ENCODE results near the gene FAM3D. TPM values are rescaled to one million over a fixed set of nuclear protein-coding genes. Genes with fewer than 3 reads are reported as not detected.

FAM3D gene
- polyA plus RNA-seq, 1 of the 3 experiments (the other 2 are of a cell fraction), result not detected

DNA sequence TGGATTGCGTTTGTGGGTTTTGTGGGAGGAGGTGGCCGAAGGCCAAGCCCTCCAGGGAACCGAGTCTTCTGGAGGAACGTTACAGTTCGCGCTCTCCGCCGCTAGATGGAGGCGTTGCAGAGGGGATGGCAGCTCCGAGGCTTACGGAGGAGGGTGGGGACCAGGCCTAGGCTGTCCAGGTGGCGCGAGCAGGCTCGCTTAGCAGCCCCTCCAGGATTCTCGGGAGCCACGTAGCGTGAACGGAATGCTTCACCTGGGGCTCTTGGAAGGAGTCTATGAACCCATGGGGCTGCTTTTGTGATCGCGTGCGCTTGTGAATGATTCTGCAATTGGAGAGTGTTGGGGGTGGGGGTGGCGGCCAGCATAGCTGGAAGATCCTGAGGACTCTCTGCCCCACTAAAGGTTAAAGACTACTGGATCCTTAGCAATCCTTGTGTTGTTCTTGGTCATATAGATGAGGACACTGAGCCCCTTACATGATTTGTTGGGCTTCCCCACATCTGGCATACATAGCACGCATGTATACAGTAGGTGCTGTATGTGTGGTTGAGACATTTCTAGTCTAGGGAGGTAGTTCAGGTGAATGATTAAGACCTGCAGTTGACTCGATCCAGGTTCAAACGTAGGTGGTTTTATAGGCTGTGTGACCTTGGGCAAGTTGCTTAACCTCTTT is 25.7 kb downstream of the FAM3D start (continued):
- TF ChIP-seq, protein P1, sequence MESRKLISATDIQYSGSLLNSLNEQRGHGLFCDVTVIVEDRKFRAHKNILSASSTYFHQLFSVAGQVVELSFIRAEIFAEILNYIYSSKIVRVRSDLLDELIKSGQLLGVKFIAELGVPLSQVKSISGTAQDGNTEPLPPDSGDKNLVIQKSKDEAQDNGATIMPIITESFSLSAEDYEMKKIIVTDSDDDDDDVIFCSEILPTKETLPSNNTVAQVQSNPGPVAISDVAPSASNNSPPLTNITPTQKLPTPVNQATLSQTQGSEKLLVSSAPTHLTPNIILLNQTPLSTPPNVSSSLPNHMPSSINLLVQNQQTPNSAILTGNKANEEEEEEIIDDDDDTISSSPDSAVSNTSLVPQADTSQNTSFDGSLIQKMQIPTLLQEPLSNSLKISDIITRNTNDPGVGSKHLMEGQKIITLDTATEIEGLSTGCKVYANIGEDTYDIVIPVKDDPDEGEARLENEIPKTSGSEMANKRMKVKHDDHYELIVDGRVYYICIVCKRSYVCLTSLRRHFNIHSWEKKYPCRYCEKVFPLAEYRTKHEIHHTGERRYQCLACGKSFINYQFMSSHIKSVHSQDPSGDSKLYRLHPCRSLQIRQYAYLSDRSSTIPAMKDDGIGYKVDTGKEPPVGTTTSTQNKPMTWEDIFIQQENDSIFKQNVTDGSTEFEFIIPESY (IDR thresholded peaks at IDR 0.05; ENCODE audit: borderline replicate concordance, low read depth), result no peak
- TF ChIP-seq JUND (IDR thresholded peaks at IDR 0.05) (no peak), RAD21 (IDR thresholded peaks at IDR 0.05; ENCODE audit: low read length) (peak; percentile 96), SMC3 (IDR thresholded peaks at IDR 0.05; ENCODE audit: low read depth, low read length) (peak; percentile 79), TAF1 (IDR thresholded peaks at IDR 0.05; ENCODE audit: borderline replicate concordance, low read depth, low read length) (no peak), SIN3A (IDR thresholded peaks at IDR 0.05; ENCODE audit: borderline replicate concordance, low read depth, low read length) (no peak), MAX (IDR thresholded peaks at IDR 0.05; ENCODE audit: low read depth) (no peak), PBX3 (IDR thresholded peaks at IDR 0.05) (no peak)

DNA sequence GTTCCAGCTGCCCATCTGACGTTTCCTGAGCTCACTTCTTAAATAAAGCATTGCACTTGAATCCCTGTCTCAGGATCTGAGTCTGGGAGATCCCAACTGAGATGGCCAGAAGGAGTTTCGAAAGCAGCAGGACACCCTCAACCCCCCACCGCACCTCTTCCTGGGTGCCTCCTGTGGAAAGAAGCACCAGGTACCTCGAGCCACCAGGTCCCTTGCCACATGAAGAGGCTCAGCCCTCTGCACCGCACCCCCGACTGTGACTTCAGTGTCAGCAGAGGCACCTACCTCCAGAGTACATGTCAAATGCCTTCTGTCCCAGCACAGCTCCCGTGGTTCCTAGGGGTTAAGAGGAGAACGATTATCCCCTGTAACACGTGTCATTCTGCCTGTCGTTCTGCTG is 26.7 kb downstream of the FAM3D start:
- POLR2A ChIA-PET, result interaction anchor here (0.7 kb wide), 1 partner anchor 624 kb away, joined by 3 read pairs; no protein-coding TSS in a partner anchor
- CTCF ChIA-PET, result interaction anchor here (0.6 to 7.8 kb wide), 22 partner anchors 9 to 1210 kb away, joined by 3 to 73 read pairs (median 6); no protein-coding TSS in a partner anchor
- no peak for DNase-seq

More for the DNA sequence above, 26.7 kb downstream of the FAM3D start:
- H3K36me3 ChIP-seq (replicated peaks in 1 of 2; ENCODE audit: control insufficient read depth in 1 of 2, insufficient read depth in 2 of 2, low read length in 1 of 2), result no peaks in the 10 kb centered on the region
- H3K4me1 ChIP-seq (ENCODE audit: control insufficient read depth in 1 of 2, insufficient read depth in 2 of 2, low read depth in 1 of 2, low read length in 1 of 2), result peaks cover 0 to 5% of the 10 kb centered on the region in 2 experiments; a peak in 1 of 4 replicates
- no peak overlapping the region for H2AFZ ChIP-seq (ENCODE audit: low read depth)
- no peak overlapping the region for H3K27ac ChIP-seq (ENCODE audit: low read depth in 2 of 2, low read length in 1 of 2)
- no peaks in the 10 kb centered on the region for H3K9me3 ChIP-seq
- no peaks in the 10 kb centered on the region for H3K9me2 ChIP-seq
- no peak overlapping the region for H3K4me2 ChIP-seq
- 91% methylated on average over 7 of the region's 10 CpGs for WGBS (ENCODE audit: low lambda C conversion rate)
- H3F3A ChIP-seq (replicated peaks; ENCODE audit: insufficient read depth), result no peaks in the 10 kb centered on the region
- no peak overlapping the region for H3K9ac ChIP-seq
- H3K79me2 ChIP-seq (ENCODE audit: insufficient read depth), result no peaks in the 10 kb centered on the region
- no peak overlapping the region for H3K4me3 ChIP-seq (ENCODE audit: low read depth in 2 of 2, low read length in 1 of 2)
- H3K27me3 ChIP-seq (ENCODE audit: insufficient read depth), result no peaks in the 10 kb centered on the region
- no peaks in the 10 kb centered on the region for H4K20me1 ChIP-seq (ENCODE audit: insufficient read depth)
- TF ChIP-seq GATA2 (CRISPR knock-in tag; IDR thresholded peaks at IDR 0.05), result no peak
- no peak for TF ChIP-seq RXRA (IDR thresholded peaks at IDR 0.05; ENCODE audit: borderline replicate concordance, low read depth)
- no peak for TF ChIP-seq YY1 (IDR thresholded peaks at IDR 0.05; ENCODE audit: low read depth)
- TF ChIP-seq EP300 (IDR thresholded peaks at IDR 0.05; ENCODE audit: borderline replicate concordance in 1 of 2, low read depth in 1 of 2, low read length in 1 of 2), result no peak
- TF ChIP-seq USF2 (IDR thresholded peaks at IDR 0.05; ENCODE audit: borderline replicate concordance, low read depth, low read length), result no peak
- TF ChIP-seq, protein P2, sequence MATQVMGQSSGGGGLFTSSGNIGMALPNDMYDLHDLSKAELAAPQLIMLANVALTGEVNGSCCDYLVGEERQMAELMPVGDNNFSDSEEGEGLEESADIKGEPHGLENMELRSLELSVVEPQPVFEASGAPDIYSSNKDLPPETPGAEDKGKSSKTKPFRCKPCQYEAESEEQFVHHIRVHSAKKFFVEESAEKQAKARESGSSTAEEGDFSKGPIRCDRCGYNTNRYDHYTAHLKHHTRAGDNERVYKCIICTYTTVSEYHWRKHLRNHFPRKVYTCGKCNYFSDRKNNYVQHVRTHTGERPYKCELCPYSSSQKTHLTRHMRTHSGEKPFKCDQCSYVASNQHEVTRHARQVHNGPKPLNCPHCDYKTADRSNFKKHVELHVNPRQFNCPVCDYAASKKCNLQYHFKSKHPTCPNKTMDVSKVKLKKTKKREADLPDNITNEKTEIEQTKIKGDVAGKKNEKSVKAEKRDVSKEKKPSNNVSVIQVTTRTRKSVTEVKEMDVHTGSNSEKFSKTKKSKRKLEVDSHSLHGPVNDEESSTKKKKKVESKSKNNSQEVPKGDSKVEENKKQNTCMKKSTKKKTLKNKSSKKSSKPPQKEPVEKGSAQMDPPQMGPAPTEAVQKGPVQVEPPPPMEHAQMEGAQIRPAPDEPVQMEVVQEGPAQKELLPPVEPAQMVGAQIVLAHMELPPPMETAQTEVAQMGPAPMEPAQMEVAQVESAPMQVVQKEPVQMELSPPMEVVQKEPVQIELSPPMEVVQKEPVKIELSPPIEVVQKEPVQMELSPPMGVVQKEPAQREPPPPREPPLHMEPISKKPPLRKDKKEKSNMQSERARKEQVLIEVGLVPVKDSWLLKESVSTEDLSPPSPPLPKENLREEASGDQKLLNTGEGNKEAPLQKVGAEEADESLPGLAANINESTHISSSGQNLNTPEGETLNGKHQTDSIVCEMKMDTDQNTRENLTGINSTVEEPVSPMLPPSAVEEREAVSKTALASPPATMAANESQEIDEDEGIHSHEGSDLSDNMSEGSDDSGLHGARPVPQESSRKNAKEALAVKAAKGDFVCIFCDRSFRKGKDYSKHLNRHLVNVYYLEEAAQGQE (IDR thresholded peaks at IDR 0.05; ENCODE audit: low read depth, low read length), result no peak
- TF ChIP-seq FOSL2 (IDR thresholded peaks at IDR 0.05; ENCODE audit: borderline replicate concordance, low read depth), result no peak
- no peak for TF ChIP-seq FOXM1 (IDR thresholded peaks at IDR 0.05; ENCODE audit: low read depth)
- TF ChIP-seq NFIC (IDR thresholded peaks at IDR 0.05; ENCODE audit: borderline replicate concordance), result no peak
- no peak for TF ChIP-seq FOXJ3 (CRISPR knock-in tag; IDR thresholded peaks at IDR 0.05)
- no peak for TF ChIP-seq MAX (IDR thresholded peaks at IDR 0.05; ENCODE audit: low read depth)
- no peak for TF ChIP-seq TEAD4 (IDR thresholded peaks at IDR 0.05; ENCODE audit: borderline replicate concordance, insufficient read depth)

Measured in SK-N-SH (cell line).